ENCODE data around the gene UBAP1. TPM values are rescaled to one million over a fixed set of nuclear protein-coding genes. Genes with fewer than 3 reads are reported as not detected.
A peak's percentile ranks its signal among the peaks of the same experiment; 100 is the strongest.

The UBAP1 gene
- total RNA-seq, 1 donor from 2014 or later: 30.6 TPM

GRCh38 chr9:34177593-34178435 lies 1.0 kb upstream of the UBAP1 start:
- no peaks in the 10 kb centered on the region for H3K27me3 Mint-ChIP-seq
- DNase-seq: no peak
- peaks cover 20% of the 10 kb centered on the region for H3K4me1 Mint-ChIP-seq
- H3K4me3 Mint-ChIP-seq: peak overlapping the region; percentile 99
- H3K36me3 Mint-ChIP-seq (ENCODE audit: low read depth): peaks cover 11% of the 10 kb centered on the region
- no peak overlapping the region for H3K27ac Mint-ChIP-seq
- no peaks in the 10 kb centered on the region for H3K9me3 Mint-ChIP-seq
- intact Hi-C loops (cut with micrococcal nuclease): loop anchor here (2.0 to 5.0 kb wide), 6 partner anchors 34 to 435 kb away; partner anchors contain the start of genes DCAF12, DNAI1, FAM219A and KIF24
- CTCF ChIA-PET: interaction anchor here (1.2 kb wide), 1 partner anchor 14 kb away, joined by 3 read pairs; no protein-coding TSS in a partner anchor
- no peak for TF ChIP-seq CTCF (IDR thresholded peaks at IDR 0.05)
- POLR2A ChIA-PET: interaction anchor here (0.5 to 1.9 kb wide), 7 partner anchors 10 to 129 kb away, joined by 3 to 14 read pairs (median 5); partner anchors contain the start of gene UBAP2
- ATAC-seq (ENCODE audit: low read depth): no peak

- DNase-seq (no peak), ATAC-seq (ENCODE audit: low read depth) (peak; percentile 6)
- POLR2A ChIA-PET: interaction anchor here (0.6 to 1.9 kb wide), 6 partner anchors 8 to 131 kb away, joined by 3 to 14 read pairs (median 4); partner anchors contain the start of gene UBAP2
- Mint-ChIP-seq H3K4me3 (peak overlapping the region; percentile 99), H3K4me1 (peaks cover 20% of the 10 kb centered on the region), H3K9me3 (no peaks in the 10 kb centered on the region), H3K27ac (peak overlapping the region; percentile 96), H3K36me3 (ENCODE audit: low read depth) (peaks cover 16% of the 10 kb centered on the region), H3K27me3 (no peaks in the 10 kb centered on the region)
- intact Hi-C loops (cut with micrococcal nuclease): loop anchor here (1.0 to 5.0 kb wide), 9 partner anchors 8 to 433 kb away; partner anchors contain the start of genes DCAF12, DNAI1, FAM219A and KIF24
- no peak for TF ChIP-seq CTCF (IDR thresholded peaks at IDR 0.05)
- CTCF ChIA-PET: interaction anchor here (1.2 kb wide), 1 partner anchor 12 kb away, joined by 3 read pairs; no protein-coding TSS in a partner anchor
These were observed 632 bp downstream of the UBAP1 start for GRCh38 chr9:34179213-34180136.

- no peak for TF ChIP-seq CTCF (IDR thresholded peaks at IDR 0.05)
- H3K4me1 Mint-ChIP-seq: peaks cover 33% of the 10 kb centered on the region
These were observed 7.1 kb downstream of the UBAP1 start for GRCh38 chr9:34185778-34186551.

GRCh38 chr9:34187891-34188240 lies 9.0 kb downstream of the UBAP1 start:
- H3K4me1 Mint-ChIP-seq: peaks cover 37% of the 10 kb centered on the region
- no peak for DNase-seq
- ATAC-seq (ENCODE audit: low read depth): no peak
- no peaks in the 10 kb centered on the region for H3K9me3 Mint-ChIP-seq
- no peaks in the 10 kb centered on the region for H3K27me3 Mint-ChIP-seq
- no peak overlapping the region for H3K4me3 Mint-ChIP-seq
- no peak overlapping the region for H3K27ac Mint-ChIP-seq
- ChIA-PET POLR2A (interaction anchor here (0.6 to 1.5 kb wide), 2 partner anchors 9 to 10 kb away, joined by 3 to 5 read pairs; partner anchors contain the start of gene UBAP1), CTCF (interaction anchor here (0.7 kb wide), 1 partner anchor 308 kb away, joined by 3 read pairs; no protein-coding TSS in a partner anchor)
- peaks cover 23% of the 10 kb centered on the region for H3K36me3 Mint-ChIP-seq (ENCODE audit: low read depth)
- TF ChIP-seq CTCF (IDR thresholded peaks at IDR 0.05): no peak
- intact Hi-C loops (cut with micrococcal nuclease): no loop called here

More at GRCh38 chr9:34185778-34186551, 7.1 kb downstream of the UBAP1 start:
- Mint-ChIP-seq H3K4me3 (no peak overlapping the region), H3K27me3 (no peaks in the 10 kb centered on the region), H3K27ac (no peak overlapping the region), H3K36me3 (ENCODE audit: low read depth) (peaks cover 23% of the 10 kb centered on the region), H3K9me3 (no peaks in the 10 kb centered on the region)
- intact Hi-C loops (cut with micrococcal nuclease): no loop called here
- CTCF ChIA-PET: no interaction called here
- POLR2A ChIA-PET: no interaction called here
- DNase-seq (no peak), ATAC-seq (ENCODE audit: low read depth) (peak; percentile 85)

Measured in activated B cell treated with CpG ODN at 0.5 μM for 24 hours (primary cell).